Activated CD4-positive, alpha-beta T cell treated with anti-CD3 and anti-CD28 coated beads, Interleukin-2, amount 50 U/mL, for 16 hours (primary cell): ENCODE results near the gene AUH.
"Not testable (repeated sequence)": the region's sequence is repeated elsewhere in the genome, so short reads cannot be mapped to it uniquely, and the experiment has no call there.

ENCODE experiments used
- DNase-seq: peaks from one replicate; pipeline ENCODE4 v3.0.0-alpha.2; 2020

The AUH gene

DNA sequence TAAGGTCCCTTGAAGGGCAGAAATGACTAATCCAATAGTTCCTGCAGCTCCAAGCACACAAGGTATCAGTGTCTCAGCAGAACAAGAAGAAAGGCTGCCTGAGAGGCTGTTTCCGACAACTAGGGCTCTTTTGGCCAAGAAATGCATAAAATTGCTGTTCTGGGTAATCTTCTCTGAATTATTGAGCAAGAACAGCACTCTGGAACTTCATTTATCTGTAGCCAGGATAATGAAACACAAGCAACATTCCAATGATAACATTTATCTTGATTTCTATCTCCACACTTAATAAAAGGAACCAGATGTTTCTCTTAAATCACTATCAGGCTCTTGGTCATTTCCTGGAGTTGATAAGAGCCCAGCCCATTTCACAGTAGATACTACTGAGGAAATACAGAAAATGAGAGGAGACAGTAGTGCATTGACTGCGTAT is 17.0 kb upstream of the AUH start:
- no peak for DNase-seq

DNA sequence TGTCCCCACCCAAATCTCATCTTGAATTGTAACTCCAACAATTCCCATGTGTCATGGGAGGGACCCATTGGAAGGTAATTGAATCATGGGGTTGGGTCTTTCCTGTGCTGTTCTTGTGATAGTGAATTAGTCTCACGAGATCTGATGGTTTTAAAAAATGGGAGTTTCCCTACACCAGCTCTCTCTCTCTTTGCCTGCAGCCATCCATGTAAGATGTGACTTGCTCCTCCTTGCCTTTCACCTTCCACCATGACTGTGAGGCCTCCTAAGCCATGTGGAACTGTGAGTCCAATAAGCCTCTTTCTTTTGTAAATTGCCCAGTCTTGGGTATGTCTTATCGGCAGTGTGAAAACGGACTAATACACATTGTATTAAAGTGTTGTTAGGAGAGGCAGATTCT is 16.3 kb upstream of the AUH start:
- not testable (repeated sequence) for DNase-seq

DNA sequence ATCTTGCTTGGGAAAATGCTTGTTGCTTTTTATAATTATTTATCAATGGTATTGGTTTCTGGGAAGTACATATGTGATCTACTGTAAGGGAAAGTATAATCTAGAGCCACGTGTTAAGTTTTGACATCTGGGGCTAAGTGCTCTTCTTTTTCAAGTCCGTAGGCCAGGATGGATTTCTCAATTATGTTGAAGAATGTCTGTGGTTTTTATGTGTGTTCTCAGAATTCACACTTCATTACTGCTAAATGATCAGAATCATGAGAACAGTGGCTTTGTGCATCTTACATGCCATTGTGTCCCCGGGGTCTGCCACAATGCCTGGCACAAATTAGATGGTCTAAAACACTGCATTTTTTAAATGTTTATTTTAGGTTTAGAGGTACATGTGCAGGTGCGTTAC is 14.5 kb upstream of the AUH start:
- DNase-seq = peak; percentile 24

DNA sequence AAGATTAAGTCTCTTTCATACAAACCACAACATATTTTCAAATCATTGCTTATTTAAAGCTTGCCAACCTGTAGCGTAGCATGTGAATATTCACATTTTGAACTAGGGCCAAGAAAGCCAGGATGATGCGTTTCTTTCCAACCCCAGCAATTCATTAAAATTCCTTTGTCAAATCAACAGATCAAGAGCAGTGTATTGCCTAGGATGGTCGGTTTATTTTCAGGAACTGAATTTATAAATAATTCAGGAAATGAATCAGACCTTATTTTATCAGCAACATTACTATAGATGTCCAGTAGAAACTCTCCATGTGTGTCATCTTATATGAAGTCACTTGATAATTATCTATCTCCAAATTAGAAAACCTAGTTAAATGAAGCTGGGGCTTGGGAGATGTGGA is 13.2 kb upstream of the AUH start:
- no peak for DNase-seq

DNA sequence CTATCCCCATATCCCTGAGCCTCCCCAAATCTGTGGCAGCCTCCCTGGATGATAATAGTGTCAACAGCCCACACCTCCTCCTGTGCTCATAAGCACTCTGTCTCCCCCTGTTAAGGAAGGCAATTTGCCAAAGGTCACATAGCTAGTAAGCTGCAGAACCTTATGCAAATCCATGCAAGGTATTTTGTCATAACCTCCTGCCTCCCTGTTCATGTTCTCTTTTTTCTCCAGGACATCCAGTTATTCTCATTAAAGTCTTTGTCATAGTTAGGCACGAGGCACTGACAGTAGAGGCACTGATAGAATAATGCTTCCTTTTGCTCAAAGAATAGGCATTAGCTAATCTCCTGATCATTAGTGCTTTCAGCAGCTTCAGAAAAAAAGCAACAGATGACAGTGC is 10.2 kb upstream of the AUH start:
- DNase-seq = no peak

DNA sequence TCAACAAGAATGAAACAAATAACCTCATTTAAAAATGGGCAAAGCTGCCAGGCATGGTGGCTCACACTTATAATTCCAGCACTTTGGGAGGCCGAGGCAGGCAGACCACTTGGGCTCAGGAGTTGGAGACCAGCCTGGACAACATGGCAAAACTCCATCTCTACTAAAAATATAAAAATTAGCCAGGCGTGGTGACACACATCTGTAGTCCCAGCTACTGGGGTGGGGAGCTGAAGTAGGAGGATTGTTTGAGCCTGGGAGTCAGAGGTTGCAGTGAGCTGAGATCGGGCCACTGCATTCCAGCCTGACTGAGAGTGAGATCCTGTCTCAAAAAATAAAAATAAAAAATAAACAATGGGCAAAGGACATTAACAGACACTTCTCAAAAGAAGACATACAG is 8.3 kb upstream of the AUH start:
- DNase-seq = not testable (repeated sequence)

DNA sequence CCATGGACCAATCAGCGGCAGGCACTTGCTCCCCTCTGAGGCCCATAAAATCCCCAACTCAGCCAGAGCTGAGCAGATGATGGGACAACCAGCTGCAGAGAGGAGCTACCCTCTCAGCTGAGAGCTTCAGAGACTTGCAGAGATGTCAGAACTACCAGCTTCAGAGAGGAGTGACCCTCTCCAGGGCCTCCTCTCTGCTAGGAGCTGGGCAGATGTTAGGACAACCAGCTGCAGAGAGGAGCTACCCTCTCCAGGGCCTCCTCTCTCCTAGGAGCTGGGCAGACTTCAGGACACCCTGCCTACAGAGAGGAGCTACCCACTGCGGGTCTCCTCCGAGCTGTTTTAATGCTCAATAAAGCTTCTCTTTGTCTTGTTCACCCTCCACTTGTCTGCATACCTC is 3.0 kb upstream of the AUH start:
- DNase-seq = no peak

DNA sequence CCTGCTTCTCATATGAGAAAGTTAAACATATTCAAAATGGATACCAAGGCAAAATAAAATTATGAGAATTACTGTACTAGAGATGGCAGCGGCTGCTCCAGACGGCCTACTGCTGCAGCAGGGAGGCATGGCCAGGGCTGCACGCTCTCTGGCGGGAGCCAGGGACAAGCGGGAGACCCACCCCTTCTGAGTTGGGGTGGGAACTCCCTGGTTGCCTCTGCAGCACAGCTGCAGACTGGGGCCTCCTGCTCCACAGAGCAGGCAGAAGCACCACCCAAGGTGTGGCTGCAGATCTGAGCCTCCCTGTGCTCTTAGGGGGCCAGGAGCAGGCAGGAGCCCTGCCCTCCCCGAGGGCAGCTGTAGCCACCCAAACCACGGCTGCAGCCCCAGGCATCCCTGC is 2.3 kb upstream of the AUH start:
- DNase-seq = no peak

DNA sequence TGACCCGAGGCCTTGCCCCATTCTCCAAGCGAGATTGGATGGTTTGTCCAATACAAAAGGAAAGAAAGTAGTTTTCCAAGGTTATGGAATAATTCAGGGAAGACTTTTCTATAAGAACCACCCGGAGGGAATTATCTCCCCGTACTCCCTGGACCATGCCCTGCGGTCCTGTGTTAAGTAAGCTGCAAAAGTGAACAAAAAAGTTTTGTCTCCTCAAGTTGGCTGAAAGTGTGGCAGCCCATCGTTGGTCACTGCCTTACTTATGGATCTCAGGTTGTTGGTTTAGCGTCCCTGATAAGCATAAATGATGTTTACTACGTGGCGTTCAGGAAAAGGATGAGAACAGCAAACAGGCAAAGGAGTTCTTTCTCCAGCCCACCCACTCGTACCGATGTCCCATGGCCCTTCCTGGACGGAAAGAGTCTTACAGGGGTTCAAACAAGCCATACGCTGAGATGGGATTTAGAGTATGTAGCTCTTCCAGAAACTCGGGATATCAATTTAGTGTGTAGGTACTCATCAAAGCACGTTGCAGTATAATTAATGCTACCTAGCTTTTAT is 413 bp upstream of the AUH start:
- no peak for DNase-seq

DNA sequence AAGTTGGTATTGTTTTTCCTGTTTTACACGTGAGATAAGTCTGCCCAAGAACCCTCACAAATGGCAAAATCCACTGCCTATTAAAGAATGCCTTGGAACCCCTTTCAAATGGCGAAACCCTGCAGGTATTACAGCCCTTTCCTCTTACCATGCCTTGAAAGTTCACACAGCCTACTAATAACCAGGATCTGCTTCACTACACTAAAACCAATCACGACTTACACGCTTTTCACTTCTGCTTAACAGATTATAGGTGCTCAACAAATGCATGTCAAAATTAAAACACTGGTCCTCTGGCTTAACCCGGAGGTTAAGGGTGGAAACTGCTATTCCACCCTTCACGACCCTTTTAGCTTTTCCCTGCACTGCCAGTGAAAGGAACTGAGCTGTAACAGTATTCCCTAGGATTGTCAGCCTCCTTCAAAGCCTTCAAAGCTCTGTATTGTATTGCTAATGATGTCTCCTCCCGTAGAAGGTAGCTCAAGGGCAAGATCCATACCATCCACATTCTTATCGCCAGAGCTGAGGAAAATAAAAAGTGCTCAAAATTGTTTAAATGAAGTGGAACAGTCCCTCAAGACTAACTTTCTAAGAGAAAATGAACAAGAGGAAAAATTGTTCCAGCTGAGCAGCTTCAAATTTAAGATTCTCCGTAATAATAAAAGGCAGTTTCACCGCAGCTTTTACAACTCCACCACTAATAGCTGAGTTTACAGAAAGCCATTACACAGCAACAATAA is 997 bp downstream of the AUH start:
- no peak for DNase-seq

DNA sequence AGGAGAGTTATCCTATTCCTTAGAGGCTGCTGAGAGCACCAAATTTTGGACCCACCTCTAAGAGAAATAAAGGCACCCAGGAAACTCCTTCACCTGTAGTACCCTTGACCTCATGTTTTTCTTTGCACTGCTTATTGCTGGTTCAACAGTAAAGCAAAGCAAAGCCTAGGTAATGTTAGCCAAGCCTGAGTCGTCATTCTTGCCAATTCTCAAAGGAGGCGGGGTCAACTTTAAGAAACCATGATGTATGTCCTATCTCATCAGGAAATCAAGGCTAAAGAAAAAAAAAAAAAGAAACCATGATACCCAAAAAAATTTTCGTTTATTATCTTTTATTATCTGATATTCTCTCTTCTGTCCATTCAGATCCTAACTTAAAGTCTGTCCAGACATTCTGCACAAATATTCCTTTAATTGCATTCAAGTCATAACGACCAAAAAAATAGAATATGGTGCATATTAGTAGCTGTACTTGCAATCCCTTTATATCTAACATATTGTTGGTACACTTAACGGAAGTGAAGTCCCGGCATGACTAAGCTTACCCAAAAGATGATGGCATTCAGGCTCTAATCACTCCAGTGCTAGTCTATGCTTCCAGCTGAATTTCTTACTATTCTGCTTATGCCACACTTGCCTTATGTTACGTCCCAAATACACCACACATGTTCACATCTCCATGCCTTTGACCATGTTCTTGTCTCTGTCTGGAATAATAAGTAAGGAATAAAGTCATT is 1.8 kb downstream of the AUH start:
- peak; percentile 53 for DNase-seq

DNA sequence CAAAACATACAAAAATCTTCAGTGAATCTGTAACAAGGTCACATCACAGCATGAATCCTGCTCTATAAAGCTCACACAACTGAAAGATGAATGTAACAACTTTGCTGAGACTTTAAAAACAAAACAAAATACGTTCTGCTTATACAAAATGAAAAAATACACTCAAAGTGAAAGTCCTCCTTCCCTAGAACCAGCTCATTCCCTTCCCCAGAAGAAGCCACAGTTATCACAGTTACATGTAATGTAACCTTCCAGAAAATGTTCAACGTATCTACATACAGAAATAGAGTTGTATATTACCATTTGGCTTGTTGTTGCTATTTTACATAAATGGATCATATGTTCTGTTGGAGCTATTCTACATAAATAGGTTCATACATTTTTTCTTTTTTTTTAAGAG is 2.6 kb downstream of the AUH start:
- DNase-seq = peak; percentile 86

DNA sequence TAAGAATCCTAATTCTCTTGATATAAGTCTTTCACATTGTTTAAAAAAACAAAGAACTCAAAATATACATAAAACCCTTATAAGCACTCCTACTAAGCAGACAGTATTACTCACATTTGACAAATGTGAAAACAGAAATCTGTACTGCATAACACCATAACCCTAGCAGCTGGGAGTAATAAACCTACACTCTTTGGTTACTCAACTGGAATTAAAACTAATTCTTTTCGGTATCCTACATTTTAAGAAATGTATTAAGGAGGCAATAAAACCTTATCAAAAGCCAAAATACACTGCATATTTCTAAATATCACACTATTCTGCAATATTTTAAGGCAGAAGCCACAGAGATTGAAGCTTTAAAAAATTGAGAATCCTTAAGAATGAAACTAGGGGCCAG is 6.8 kb downstream of the AUH start:
- DNase-seq = no peak

DNA sequence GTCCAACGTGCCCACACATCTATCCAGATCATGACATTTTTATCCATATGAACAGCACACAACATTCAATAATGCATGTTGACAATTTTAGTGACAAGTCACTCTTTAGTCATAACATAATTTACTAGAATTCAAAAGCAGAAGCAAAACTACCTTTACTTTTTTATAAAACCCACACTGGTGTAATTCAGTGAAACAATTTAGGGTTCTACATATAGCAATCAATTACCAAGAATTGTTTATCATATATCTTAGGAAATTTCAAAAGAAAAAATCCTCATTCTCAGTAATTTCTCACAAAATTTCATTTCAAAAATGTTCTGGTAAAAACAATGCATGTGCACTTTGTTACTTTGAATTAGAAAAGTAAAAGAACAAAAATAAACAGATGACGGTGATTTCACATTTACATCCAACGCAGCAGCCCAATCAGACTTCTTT is 12.6 kb downstream of the AUH start:
- peak; percentile 48 for DNase-seq

DNA sequence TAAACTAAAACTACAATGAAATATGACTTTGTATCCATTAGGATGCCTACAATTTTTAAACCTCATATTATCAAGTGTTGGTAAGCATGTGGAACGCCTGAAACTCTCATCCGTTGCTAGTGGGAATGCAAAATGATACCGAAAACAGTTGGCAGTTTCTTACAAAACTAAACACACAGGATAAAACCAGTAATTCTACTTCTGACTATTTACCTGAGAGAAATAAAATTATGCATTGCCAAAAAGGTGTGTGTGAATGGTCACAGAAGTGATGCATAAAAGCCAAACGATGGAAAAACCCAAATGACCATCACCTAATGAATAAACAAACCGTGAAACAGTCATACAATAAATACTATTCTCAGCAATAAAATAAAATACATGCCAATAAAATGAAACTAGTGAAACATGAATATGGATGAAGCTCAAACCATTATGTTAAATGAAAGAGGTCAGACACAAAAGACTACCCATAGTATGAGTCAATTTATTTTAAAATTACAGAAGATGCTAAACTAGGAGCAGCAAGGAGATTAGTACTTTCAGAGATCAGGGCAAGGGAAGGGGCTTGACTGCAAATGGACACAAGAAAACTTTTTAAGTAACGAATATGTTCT is 13.4 kb downstream of the AUH start:
- DNase-seq = peak; percentile 25

DNA sequence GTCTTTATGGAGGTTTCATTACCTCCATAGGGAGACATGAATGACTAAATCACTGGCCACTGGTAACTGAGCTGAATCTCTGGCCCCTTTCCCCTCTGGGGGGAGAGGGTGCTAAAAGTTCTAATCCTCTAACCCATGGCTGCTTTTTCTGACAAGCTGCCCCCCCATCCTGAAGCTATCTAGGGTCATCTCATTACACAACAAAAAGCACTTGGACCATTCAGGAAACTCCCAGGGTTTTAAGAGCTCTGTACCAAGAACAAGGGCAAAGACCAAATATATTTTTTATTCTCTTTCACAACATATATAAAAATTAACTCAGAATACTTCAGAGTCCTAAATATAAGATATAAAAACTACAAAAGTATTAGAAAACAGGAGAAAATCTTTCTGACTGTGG is 14.3 kb downstream of the AUH start:
- DNase-seq = no peak

DNA sequence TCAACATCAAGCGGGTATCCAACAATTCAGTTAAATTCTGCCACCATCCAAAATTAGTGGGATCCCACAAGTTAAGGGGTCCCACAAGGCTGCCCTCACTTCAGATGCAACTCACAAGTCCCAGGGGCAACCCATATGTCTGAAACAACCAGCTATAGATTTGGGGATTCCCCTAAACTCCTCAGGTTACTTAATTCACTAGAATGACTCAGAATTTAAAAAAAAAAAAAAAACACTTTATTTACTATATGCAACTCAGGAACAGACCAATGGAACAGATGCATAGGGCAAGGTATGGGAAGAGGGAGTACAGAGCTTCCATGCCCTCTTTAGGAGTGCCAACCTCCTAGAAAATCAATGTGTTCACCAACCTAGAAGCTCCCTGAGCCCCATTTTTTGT is 15.1 kb downstream of the AUH start:
- DNase-seq = peak; percentile 45

DNA sequence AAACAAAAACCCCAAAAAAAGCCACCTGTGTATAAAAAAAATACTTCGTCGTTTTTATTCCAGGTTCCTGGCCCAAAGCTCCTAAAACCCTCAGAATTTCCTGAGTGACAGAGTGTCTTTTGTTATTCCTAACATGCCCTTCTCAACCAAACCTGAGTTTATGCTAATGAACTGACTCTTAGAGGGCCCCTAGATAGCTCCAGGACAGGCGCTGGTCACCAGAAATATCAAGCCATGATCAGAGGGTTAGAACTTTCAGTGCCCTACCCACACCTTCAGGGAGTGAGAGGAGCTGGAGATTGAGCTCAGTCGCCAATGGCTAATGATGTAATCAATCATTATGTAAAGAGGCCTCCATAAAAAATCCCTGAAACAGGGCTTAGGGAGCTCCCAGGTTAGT is 15.7 kb downstream of the AUH start:
- DNase-seq = no peak

DNA sequence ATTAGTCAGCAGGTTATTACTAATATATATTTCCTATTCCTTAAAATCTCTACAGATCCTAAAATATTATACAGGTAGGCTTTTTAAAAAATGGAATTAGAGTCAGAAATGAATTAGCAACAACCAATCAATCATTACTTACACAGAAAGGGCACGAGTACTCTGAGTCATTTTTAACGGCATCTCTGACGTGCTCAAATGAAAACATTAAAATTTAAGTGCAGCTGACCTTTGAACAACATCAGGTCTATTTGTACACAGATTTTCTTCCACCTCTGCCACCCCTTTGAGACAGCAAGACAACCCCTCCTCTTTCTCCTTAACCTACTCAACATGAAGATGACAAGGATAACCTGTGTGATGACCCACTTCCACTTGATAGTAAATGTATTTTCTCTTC is 19.1 kb downstream of the AUH start:
- no peak for DNase-seq

DNA sequence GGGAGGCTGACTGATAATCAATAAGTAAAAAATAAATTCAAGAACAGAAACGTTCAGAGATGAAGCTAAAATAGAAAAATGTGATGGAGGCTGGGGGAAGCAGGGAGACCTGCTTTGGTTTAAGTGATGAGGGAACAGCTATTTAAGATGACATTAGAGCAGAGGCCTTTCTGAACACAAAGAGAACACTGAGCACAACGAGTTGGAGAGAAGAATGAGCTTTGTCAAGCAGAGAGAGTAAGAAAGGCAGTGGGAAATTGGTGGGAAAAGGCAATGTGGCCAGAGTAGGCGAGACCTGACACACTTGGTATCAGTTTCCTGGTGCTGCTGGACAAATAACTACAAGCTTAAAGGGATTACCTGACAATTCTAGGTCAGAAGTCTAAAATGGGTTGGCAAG is 20.0 kb downstream of the AUH start:
- no peak for DNase-seq

DNA sequence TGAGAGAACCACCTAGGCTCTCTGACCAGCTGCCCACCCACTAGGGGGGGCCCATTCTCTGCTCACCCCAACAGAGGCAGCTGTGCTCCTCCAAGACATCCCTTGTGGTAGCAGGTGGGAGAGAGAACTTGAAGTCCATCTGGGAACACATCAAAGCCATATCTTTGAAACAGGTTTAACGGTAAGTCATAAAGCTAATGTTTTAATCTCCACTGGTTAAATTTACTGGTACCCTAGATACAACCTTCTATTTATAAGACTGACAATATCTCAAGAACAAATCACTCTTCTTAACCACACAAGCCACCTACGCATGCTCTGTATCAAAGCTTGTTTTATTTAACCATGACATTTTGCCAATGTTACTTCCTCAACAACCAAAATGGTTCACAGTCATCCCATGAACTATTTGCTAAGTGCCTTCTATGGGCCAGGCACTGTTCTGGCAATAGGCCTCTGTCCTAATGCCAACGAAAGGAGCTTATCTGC is 20.4 kb downstream of the AUH start:
- DNase-seq = no peak

DNA sequence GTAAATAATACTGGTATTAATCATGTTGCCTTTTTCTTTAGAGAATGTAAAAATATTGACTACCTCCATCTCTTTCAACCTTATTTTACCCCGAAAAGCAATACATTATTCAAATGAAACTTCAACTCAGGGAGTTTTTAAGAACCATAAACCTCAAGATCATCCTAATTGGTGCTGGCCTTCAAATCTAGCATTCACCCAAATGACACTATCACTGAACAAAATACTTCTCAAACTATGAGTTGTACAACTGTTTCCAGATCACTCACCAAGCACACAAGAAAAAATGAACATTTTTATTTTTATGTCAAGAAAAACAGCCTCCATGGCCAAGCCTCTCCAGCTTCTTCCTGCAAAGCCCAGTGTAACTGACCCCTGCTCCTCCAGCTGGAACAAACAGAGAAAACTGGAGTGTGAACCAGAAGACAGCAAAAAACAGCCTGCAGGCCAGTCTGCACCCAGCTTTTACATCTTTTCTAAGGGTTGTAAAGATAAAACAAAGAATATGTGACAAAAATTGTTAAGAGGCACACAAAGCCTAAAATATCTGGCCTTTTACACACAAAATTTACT is 21.2 kb downstream of the AUH start:
- DNase-seq = no peak

DNA sequence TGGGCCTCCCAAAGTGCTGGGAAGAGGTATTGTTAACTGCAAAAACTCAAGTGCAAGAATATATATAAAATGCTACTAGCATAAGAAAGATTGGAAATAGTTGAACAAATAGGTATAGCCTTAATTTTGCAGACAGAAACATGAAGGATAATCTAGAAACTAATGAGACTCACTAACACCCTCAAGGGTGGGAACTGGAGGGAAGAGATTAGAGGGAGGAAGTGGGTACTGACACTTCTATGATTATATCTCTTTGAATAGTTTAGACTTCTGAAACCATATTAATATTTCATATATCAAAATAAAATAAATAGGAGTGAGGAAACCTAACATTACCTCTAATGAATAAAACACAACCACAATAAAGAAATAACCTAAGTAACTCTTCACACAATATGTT is 23.0 kb downstream of the AUH start:
- no peak for DNase-seq
